Spleen (tissue), 11 donors: ENCODE results near the gene RASSF1. TPM values are rescaled to one million over a fixed set of nuclear protein-coding genes. Genes with fewer than 3 reads are reported as not detected.

ENCODE experiments used
- DNase-seq: peaks from one replicate; pipeline ENCODE4 v3.0.0-alpha.2; 2020
- H3K27ac ChIP-seq, 8 donors: fragments of 200-600 bp; sonication (generic) in 7 of 8; 1 replicate in 4 of 8; 2 replicates in 4 of 8; pipeline versions ENCODE4 v1.5.0 to v1.8.0; 2016 to 2021; ENCODE audit warnings: inconsistent platforms in 4 of 8, mild to moderate bottlenecking in 4 of 8, moderate library complexity in 1 of 8
- H3K27me3 ChIP-seq, 7 donors: fragments of 200-600 bp; sonication (generic) in 6 of 7; replicated peaks in 1 of 7; 1 replicate in 4 of 7; 2 replicates in 3 of 7; pipeline versions ENCODE4 v1.5.0 to v1.8.0; 2016 to 2021; ENCODE audit warnings: inconsistent platforms in 3 of 7, mild to moderate bottlenecking in 1 of 7
- H3K36me3 ChIP-seq, 6 donors: fragments of 200-600 bp; sonication (generic) in 5 of 6; 1 replicate in 4 of 6; 2 replicates in 2 of 6; pipeline versions ENCODE4 v1.5.0 to v1.8.0; 2016 to 2021; ENCODE audit warnings: inconsistent platforms in 2 of 6
- H3K4me1 ChIP-seq, 6 donors: fragments of 200-600 bp; sonication (generic) in 5 of 6; 1 replicate in 3 of 6; 2 replicates in 3 of 6; pipeline versions ENCODE4 v1.5.0 to v1.8.0; 2016 to 2021; ENCODE audit warnings: inconsistent platforms in 3 of 6
- H3K4me3 ChIP-seq, 8 donors: fragments of 200-600 bp; sonication (generic) in 7 of 8; 1 replicate in 4 of 8; 2 replicates in 4 of 8; pipeline versions ENCODE4 v1.5.0 to v1.8.0; 2016 to 2021; ENCODE audit warnings: inconsistent platforms in 4 of 8, mild to moderate bottlenecking in 4 of 8, moderate library complexity in 2 of 8
- H3K9me3 ChIP-seq, 8 donors: fragments of 200-600 bp; sonication (generic) in 7 of 8; 1 replicate in 4 of 8; 2 replicates in 4 of 8; pipeline versions ENCODE4 v1.5.0 to v1.8.0; 2016 to 2021; ENCODE audit warnings: inconsistent platforms in 4 of 8
- CTCF ChIP-seq, 11 experiments: fragments of 200-600 bp in 7 of 11; fragments of 450-650 bp in 4 of 11; sonication (generic) in 4 of 11; IDR thresholded peaks in 8 of 11; conservative IDR thresholded peaks in 3 of 11; 1 replicate in 7 of 11; 2 replicates in 4 of 11; pipeline versions ENCODE4 v1.4.0 to v1.8.0; 2016 to 2021; ENCODE audit warnings: antibody characterized with exemption in 11 of 11, inconsistent platforms in 4 of 11, mild to moderate bottlenecking in 1 of 11
- POLR2A ChIP-seq, 3 donors: fragments of 450-650 bp; IDR thresholded peaks; one replicate each; pipeline ENCODE4 v1.5.1; 2017; ENCODE audit warnings: antibody characterized with exemption in 3 of 3, mild to moderate bottlenecking in 1 of 3
- POLR2AphosphoS5 ChIP-seq, 3 donors: sonication (generic); formaldehyde crosslinking; IDR thresholded peaks; one replicate each; pipeline ENCODE4 v1.5.1; 2017; ENCODE audit warnings: antibody characterized with exemption in 3 of 3
- WGBS, 5 donors: extraction: QIAGEN DNeasy Blood & Tissue Kit in 3 of 5; methylation state at CpG; one replicate each; pipeline versions ENCODE4 v1.1.5 to v1.1.7; 2013 to 2018; 5-methylcytosine and 5-hydroxymethylcytosine counted together
- intact Hi-C: fragments of 100-400 bp; cut with DNase I; formaldehyde crosslinking; loops from one replicate; pipeline ENCODE4 v1.15.0; 2023; ENCODE audit warnings: low total_unique reads
- polyA plus RNA-seq, 3 donors: library from polyadenylated mRNA; stranded (reverse); fragments of 200-250 nt; gene quantifications; one replicate each; pipeline ENCODE4 v1.2.1, GENCODE V29; 2013
- total RNA-seq, 7 donors: library from RNA; depleted of rRNA in 3 of 7; stranded (reverse); fragments of >200 nt in 3 of 7; fragmentation: NEBNext Ultra II Directional in 4 of 7; extraction: Animal tissue kit (Norgen Biotek cat#: 25700) in 4 of 7; gene quantifications; one replicate each; pipeline versions ENCODE4 v1.1.0 to v1.2.1, GENCODE V29; 2016 to 2021
- donor health status: healthy with polysubstance abuse.
- donor health status: DM: no; HTN: no; CAD: no; lungs with moderate emphysema.
- donor health status: DM: no; HTN: no; CAD: no.
- donor health status: Bipolar disorder and iron deficiency.
- donor health status: healthy.
- donor health status: DM: no; HTN: no; CAD: no.
- donor health status: DM: yes; HTN: yes; CAD: no.

RASSF1 gene
- total and polyA plus RNA-seq, 10 donors: 48.3 to 113 (median 64.7) TPM

- DNase-seq: peak; percentile 79
- H3K27me3 ChIP-seq: no peaks in the 10 kb centered on the region
- TF ChIP-seq POLR2A (IDR thresholded peaks at IDR 0.05): no peak
- TF ChIP-seq POLR2AphosphoS5 (IDR thresholded peaks at IDR 0.05): no peak
- no peak for TF ChIP-seq CTCF (IDR thresholded peaks at IDR 0.05 in 8 of 11, conservative IDR thresholded peaks at IDR 0.05 in 3 of 11)
- peak overlapping the region in 7 of 8 donors; percentile 92 to 99 (median 97) for H3K27ac ChIP-seq
- no peaks in the 10 kb centered on the region for H3K36me3 ChIP-seq
- H3K4me3 ChIP-seq: peak overlapping the region in 2 of 8 donors; percentile 74 to 83
- H3K9me3 ChIP-seq: no peaks in the 10 kb centered on the region
- intact Hi-C loops: no loop called here
- WGBS, 5 donors: 80 to 92% (median 83%) methylated on average over 10 to 13 of the region's 13 CpGs
- H3K4me1 ChIP-seq: peaks cover 40 to 89% (median 71%) of the 10 kb centered on the region in 6 donors
Observed at GRCh38 chr3:50341996-50342650, 1.5 kb upstream of the RASSF1 start.

GRCh38 chr3:50341537-50341936 lies 901 bp upstream of the RASSF1 start:
- H3K36me3 ChIP-seq: no peaks in the 10 kb centered on the region
- peak overlapping the region; percentile 92 to 99 (median 98) for H3K27ac ChIP-seq
- TF ChIP-seq CTCF (IDR thresholded peaks at IDR 0.05 in 8 of 11, conservative IDR thresholded peaks at IDR 0.05 in 3 of 11): no peak
- no peak for TF ChIP-seq POLR2AphosphoS5 (IDR thresholded peaks at IDR 0.05)
- no peak for TF ChIP-seq POLR2A (IDR thresholded peaks at IDR 0.05)
- WGBS, 5 donors: 79 to 94% (median 88%) methylated on average over 5 to 9 of the region's 9 CpGs
- no peaks in the 10 kb centered on the region for H3K9me3 ChIP-seq
- peaks cover 40 to 89% (median 69%) of the 10 kb centered on the region in 6 donors for H3K4me1 ChIP-seq
- intact Hi-C loops: no loop called here
- H3K27me3 ChIP-seq: no peaks in the 10 kb centered on the region
- H3K4me3 ChIP-seq: peak overlapping the region in 7 of 8 donors; percentile 55 to 86 (median 74)
- DNase-seq: peak; percentile 88

- intact Hi-C loops: no loop called here
- 9 to 19% (median 12%) methylated on average over 9 of the region's 9 CpGs for WGBS, 5 donors
- peaks cover 0 to 8% (median 0%) of the 10 kb centered on the region in 6 donors for H3K36me3 ChIP-seq
- H3K27me3 ChIP-seq: no peaks in the 10 kb centered on the region
- H3K9me3 ChIP-seq: no peaks in the 10 kb centered on the region
- no peak for DNase-seq
- peak overlapping the region; percentile 92 to 99 (median 98) for H3K27ac ChIP-seq
- peak overlapping the region; percentile 55 to 86 (median 70) for H3K4me3 ChIP-seq
- H3K4me1 ChIP-seq: peaks cover 44 to 89% (median 70%) of the 10 kb centered on the region in 6 donors
- TF ChIP-seq POLR2A (IDR thresholded peaks at IDR 0.05): no peak
- no peak for TF ChIP-seq CTCF (IDR thresholded peaks at IDR 0.05 in 8 of 11, conservative IDR thresholded peaks at IDR 0.05 in 3 of 11)
- no peak for TF ChIP-seq POLR2AphosphoS5 (IDR thresholded peaks at IDR 0.05)
Observed at GRCh38 chr3:50340147-50340447, 539 bp downstream of the RASSF1 start.

- Histone ChIP-seq H3K4me1 (peaks cover 48 to 89% (median 72%) of the 10 kb centered on the region in 6 donors), H3K9me3 (no peaks in the 10 kb centered on the region), H3K36me3 (peaks cover 0 to 11% (median 0%) of the 10 kb centered on the region in 6 donors), H3K27ac (peak overlapping the region; percentile 92 to 99 (median 98)), H3K27me3 (no peaks in the 10 kb centered on the region), H3K4me3 (peak overlapping the region; percentile 55 to 86 (median 70))
- 39 to 61% (median 56%) methylated on average over 12 to 14 of the region's 14 CpGs for WGBS, 5 donors
- intact Hi-C loops: no loop called here
- no peak for TF ChIP-seq CTCF (IDR thresholded peaks at IDR 0.05 in 8 of 11, conservative IDR thresholded peaks at IDR 0.05 in 3 of 11)
- TF ChIP-seq POLR2A (IDR thresholded peaks at IDR 0.05): no peak
- TF ChIP-seq POLR2AphosphoS5 (IDR thresholded peaks at IDR 0.05): no peak
- DNase-seq: peak; percentile 79
Observed at GRCh38 chr3:50339485-50340146, 1.0 kb downstream of the RASSF1 start.
